Neural progenitor cell (in vitro differentiated cells): ENCODE results near the gene MGME1.

ENCODE experiments used
- EZH2 ChIP-seq: fragments of 200-600 bp; sonication (generic); IDR thresholded peaks from 2 replicates; pipeline ENCODE4 v1.6.1; 2017; ENCODE audit warnings: antibody characterized with exemption, mild to moderate bottlenecking, moderate library complexity
- TF ChIP-seq, protein P1 (sequence below): fragments of 200-600 bp; sonication (generic); IDR thresholded peaks from 2 replicates; pipeline ENCODE4 v1.5.1; 2017; ENCODE audit warnings: antibody characterized with exemption, mild to moderate bottlenecking

GRCh38 chr20:17972121-17972520, 3.3 kb downstream of the MGME1 start:
- TF ChIP-seq, protein P1, sequence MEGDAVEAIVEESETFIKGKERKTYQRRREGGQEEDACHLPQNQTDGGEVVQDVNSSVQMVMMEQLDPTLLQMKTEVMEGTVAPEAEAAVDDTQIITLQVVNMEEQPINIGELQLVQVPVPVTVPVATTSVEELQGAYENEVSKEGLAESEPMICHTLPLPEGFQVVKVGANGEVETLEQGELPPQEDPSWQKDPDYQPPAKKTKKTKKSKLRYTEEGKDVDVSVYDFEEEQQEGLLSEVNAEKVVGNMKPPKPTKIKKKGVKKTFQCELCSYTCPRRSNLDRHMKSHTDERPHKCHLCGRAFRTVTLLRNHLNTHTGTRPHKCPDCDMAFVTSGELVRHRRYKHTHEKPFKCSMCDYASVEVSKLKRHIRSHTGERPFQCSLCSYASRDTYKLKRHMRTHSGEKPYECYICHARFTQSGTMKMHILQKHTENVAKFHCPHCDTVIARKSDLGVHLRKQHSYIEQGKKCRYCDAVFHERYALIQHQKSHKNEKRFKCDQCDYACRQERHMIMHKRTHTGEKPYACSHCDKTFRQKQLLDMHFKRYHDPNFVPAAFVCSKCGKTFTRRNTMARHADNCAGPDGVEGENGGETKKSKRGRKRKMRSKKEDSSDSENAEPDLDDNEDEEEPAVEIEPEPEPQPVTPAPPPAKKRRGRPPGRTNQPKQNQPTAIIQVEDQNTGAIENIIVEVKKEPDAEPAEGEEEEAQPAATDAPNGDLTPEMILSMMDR: no peak
- no peak for TF ChIP-seq EZH2
